GM18907 (cell line): ENCODE measurements around the gene PSENEN.

Experiments used
- ATAC-seq: cut with Tn5 transposase; IDR thresholded peaks from one replicate; pipeline ENCODE4 v1.9.1; 2021; ENCODE audit warnings: mild to moderate bottlenecking, moderate library complexity; ENCODE audit not compliant: unreplicated experiment

Gene PSENEN

GRCh38 chr19:35745328-35746086, at the start of gene PSENEN, which contains the start of gene U2AF1L4:
TSS of gene PSENEN (plus strand) at chr19:35745651. CDS start at chr19:35745931, 280 bp downstream.
TSS of gene U2AF1L4 (minus strand) at chr19:35745418. CDS start at chr19:35745391, 27 bp downstream.
- peak; percentile 41 for ATAC-seq

- ATAC-seq = no peak
Measured at GRCh38 chr19:35695895-35696422, 49.5 kb upstream of the PSENEN start.

GRCh38 chr19:35696835-35697234, 48.6 kb upstream of the PSENEN start:
- no peak for ATAC-seq

- peak; percentile 92 for ATAC-seq
Measured at GRCh38 chr19:35702223-35703012, 43.0 kb upstream of the PSENEN start.

- no peak for ATAC-seq
Measured at GRCh38 chr19:35703343-35703742, 42.1 kb upstream of the PSENEN start.

- no peak for ATAC-seq
Measured at GRCh38 chr19:35704218-35704617, 41.2 kb upstream of the PSENEN start, which contains the start of gene ZBTB32. TSS of gene ZBTB32 (plus strand) at chr19:35704558. CDS start at chr19:35714627, 10,069 bp downstream.

GRCh38 chr19:35708391-35708790, 37.1 kb upstream of the PSENEN start:
- no peak for ATAC-seq

- peak; percentile 35 for ATAC-seq
Measured at GRCh38 chr19:35710784-35711723, 34.4 kb upstream of the PSENEN start.

GRCh38 chr19:35712567-35713505, 32.6 kb upstream of the PSENEN start:
- ATAC-seq = no peak

- ATAC-seq = no peak
Measured at GRCh38 chr19:35713506-35713850, 32.0 kb upstream of the PSENEN start.

GRCh38 chr19:35713904-35714495, 31.5 kb upstream of the PSENEN start:
- no peak for ATAC-seq

GRCh38 chr19:35714601-35715354, 30.7 kb upstream of the PSENEN start:
- no peak for ATAC-seq

GRCh38 chr19:35715355-35715809, 30.1 kb upstream of the PSENEN start:
- no peak for ATAC-seq

GRCh38 chr19:35715981-35716800, 29.3 kb upstream of the PSENEN start:
- ATAC-seq = peak; percentile 2

- ATAC-seq = peak; percentile 63
Measured at GRCh38 chr19:35716801-35717664, 28.4 kb upstream of the PSENEN start.

GRCh38 chr19:35717665-35718344, 27.6 kb upstream of the PSENEN start, which contains the start of gene KMT2B:
TSS of gene KMT2B (plus strand) at chr19:35718003. CDS start at chr19:35718019, 16 bp downstream.
- no peak for ATAC-seq
